ENCODE results near the gene GRWD1. TPM values are rescaled to one million over a fixed set of nuclear protein-coding genes. Genes with fewer than 3 reads are reported as not detected.

The GRWD1 gene
- total RNA-seq, 2 donors from 2014 or later = 11.9 TPM

DNA sequence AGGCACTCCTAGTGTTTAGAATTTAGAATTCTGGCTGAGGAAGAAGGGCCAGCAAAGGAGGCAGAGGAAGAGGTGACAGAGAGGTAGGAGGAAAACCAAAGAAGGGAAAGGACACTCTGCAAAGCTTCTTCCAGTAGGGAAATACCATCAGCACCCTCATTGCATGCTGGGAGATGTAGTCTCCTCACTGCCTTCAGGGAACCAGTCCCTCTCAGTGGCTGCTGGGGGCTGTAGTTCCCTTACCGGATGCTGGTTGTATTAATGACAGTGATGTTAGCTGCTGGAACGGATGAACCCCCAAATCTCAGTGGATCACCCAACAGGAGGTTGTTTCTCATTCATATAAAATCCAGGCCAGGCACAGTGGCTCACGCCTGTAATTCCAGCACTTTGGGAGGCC lies 42.2 kb upstream of the GRWD1 start:
- DNase-seq (peak in 3 of 4 donors; percentile 41 to 59 (median 49)), ATAC-seq (peak; percentile 41)
- 43 to 67% methylated on average over 2 to 3 of the region's 3 CpGs for WGBS, 2 donors
- Histone ChIP-seq H3K4me3 (no peak overlapping the region), H3K27me3 (peaks cover 0 to 6% of the 10 kb centered on the region in 2 donors), H3K36me3 (replicated peaks in 1 of 2; ENCODE audit: insufficient read depth in 1 of 2, low read depth in 2 of 2) (no peaks in the 10 kb centered on the region), H3K9me3 (no peaks in the 10 kb centered on the region), H3K4me1 (no peaks in the 10 kb centered on the region), H3K27ac (no peak overlapping the region)
- TF ChIP-seq CTCF (IDR thresholded peaks at IDR 0.05) = no peak
- no peak for TF ChIP-seq POLR2A (IDR thresholded peaks at IDR 0.05)
- intact Hi-C loops (cut with DNase I) = no loop called here

DNA sequence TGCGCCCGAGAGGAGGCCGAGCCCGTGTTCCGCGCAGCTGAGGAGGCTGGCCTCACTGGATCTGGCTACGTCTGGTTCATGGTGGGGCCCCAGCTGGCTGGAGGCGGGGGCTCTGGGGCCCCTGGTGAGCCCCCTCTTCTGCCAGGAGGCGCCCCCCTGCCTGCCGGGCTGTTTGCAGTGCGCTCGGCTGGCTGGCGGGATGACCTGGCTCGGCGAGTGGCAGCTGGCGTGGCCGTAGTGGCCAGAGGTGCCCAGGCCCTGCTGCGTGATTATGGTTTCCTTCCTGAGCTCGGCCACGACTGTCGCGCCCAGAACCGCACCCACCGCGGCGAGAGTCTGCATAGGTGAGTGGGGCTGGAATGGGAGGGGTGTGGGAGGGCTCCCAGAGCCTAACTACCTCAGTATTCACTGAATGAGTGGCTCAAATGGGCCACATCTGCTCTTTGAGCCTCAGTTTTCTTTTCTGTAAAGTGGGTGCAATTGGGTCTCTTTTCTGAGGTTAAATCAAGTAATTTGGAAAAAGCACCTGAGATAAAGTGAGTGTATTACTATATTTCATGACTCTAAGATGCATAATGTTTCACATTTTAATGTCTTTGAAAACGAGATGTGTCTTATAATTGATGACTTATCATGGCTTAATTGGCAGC lies 40.6 kb upstream of the GRWD1 start:
- WGBS, 2 donors = 87 to 93% methylated on average over 14 to 24 of the region's 27 CpGs
- no peak overlapping the region for H3K27ac ChIP-seq
- H3K27me3 ChIP-seq = peaks cover 0 to 6% of the 10 kb centered on the region in 2 donors
- TF ChIP-seq POLR2A (IDR thresholded peaks at IDR 0.05) (no peak), CTCF (IDR thresholded peaks at IDR 0.05) (no peak)
- ATAC-seq (no peak), DNase-seq (no peak)
- intact Hi-C loops (cut with DNase I) = no loop called here
- H3K36me3 ChIP-seq (replicated peaks in 1 of 2; ENCODE audit: insufficient read depth in 1 of 2, low read depth in 2 of 2) = no peaks in the 10 kb centered on the region
- no peak overlapping the region for H3K4me3 ChIP-seq
- H3K9me3 ChIP-seq = no peaks in the 10 kb centered on the region
- no peaks in the 10 kb centered on the region for H3K4me1 ChIP-seq

DNA sequence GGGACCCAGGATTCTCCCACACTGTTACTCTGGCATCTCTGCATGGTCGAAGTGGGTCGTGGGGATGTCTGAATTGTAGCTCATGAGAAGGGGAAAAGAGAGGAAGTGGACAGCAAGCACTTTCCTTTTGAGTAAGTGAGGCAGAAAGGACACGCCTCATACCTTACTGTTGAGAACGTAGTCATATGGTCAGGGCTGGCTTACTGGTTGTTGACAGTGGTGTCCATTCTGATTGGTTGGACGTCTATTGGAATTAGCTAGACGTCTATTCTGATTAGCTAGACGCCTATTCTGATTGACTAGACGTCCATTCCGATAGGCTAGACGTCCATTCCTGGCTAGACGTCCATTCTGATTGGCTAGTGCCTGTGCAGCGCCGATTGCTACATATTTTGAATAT lies 39.9 kb upstream of the GRWD1 start:
- Histone ChIP-seq H3K4me1 (no peaks in the 10 kb centered on the region), H3K4me3 (no peak overlapping the region), H3K27ac (no peak overlapping the region), H3K9me3 (no peaks in the 10 kb centered on the region), H3K36me3 (replicated peaks in 1 of 2; ENCODE audit: insufficient read depth in 1 of 2, low read depth in 2 of 2) (no peaks in the 10 kb centered on the region), H3K27me3 (peaks cover 0 to 6% of the 10 kb centered on the region in 2 donors)
- intact Hi-C loops (cut with DNase I) = no loop called here
- WGBS, 2 donors = 60 to 76% methylated on average over 8 to 13 of the region's 13 CpGs
- DNase-seq = no peak
- no peak for ATAC-seq
- TF ChIP-seq POLR2A (IDR thresholded peaks at IDR 0.05) = no peak
- TF ChIP-seq CTCF (IDR thresholded peaks at IDR 0.05) = no peak

DNA sequence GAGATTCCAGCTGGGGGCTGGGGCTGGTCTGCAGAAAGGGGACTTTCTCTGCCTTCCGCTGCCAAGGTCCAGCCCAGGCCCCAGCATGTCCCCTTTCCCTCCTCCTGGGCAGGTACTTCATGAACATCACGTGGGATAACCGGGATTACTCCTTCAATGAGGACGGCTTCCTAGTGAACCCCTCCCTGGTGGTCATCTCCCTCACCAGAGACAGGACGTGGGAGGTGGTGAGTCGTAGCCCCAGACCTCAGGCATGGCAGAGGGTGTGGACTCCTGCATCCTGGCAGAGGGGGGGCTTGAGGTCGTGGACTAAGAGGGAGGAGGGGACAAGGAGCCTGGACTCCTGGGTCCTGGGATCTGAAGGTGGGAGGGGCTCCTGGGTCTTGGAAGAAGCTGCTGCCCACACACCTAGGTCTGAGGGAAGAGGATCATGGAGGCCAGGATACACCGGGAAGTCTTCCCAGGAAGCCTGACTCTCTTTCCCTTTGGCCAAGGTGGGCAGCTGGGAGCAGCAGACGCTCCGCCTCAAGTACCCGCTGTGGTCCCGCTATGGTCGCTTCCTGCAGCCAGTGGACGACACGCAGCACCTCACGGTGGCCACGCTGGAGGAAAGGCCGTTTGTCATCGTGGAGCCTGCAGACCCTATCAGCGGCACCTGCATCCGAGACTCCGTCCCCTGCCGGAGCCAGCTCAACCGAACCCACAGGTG lies 31.8 kb upstream of the GRWD1 start:
- Histone ChIP-seq H3K27me3 (no peaks in the 10 kb centered on the region), H3K9me3 (no peaks in the 10 kb centered on the region), H3K4me1 (peaks cover 10% of the 10 kb centered on the region), H3K36me3 (replicated peaks in 1 of 2; ENCODE audit: insufficient read depth in 1 of 2, low read depth in 2 of 2) (no peaks in the 10 kb centered on the region), H3K27ac (peak overlapping the region in 2 of 4 donors; percentile 54 to 64), H3K4me3 (no peak overlapping the region)
- intact Hi-C loops (cut with DNase I) = no loop called here
- ATAC-seq = peak; percentile 25
- no peak for DNase-seq
- 37 to 76% methylated on average over 9 to 24 of the region's 24 CpGs for WGBS, 2 donors
- TF ChIP-seq CTCF (IDR thresholded peaks at IDR 0.05) (no peak), POLR2A (IDR thresholded peaks at IDR 0.05) (no peak)
